HG02943 (cell line): Measurements from ENCODE around the gene YWHAB.

Experiments
- ATAC-seq: cut with Tn5 transposase; IDR thresholded peaks from one replicate; pipeline ENCODE4 v1.9.1; 2021; ENCODE audit warnings: mild to moderate bottlenecking, low read depth, moderate library complexity; ENCODE audit not compliant: unreplicated experiment

The YWHAB gene

DNA sequence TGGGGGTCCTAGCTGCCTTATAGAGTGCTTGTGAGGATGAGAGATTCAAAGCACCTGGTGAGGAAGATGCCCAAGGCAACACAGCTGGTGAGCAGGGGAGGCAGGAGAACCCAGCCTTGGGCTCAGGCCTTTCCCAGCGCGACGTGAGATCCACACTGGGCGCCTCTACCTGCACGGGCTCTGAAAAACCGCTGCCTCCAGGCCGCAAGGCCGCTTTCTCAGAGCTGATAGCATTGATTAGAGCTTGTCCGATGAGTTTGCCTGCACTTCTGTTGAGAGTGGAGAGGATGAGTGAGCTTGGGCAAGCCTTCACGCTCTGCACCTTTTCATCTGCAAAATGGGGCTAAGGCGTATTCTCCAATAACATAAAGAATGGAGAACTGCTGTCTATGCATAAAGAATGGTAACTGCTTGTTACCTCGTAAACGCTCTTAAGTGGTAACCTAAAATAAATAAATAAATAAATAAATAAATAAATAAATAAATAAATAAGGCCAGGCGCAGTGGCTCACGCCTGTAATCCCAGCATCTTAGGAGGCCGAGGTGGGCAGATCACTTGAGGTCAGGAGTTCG lies 25.3 kb downstream of the YWHAB start:
- no peak for ATAC-seq

DNA sequence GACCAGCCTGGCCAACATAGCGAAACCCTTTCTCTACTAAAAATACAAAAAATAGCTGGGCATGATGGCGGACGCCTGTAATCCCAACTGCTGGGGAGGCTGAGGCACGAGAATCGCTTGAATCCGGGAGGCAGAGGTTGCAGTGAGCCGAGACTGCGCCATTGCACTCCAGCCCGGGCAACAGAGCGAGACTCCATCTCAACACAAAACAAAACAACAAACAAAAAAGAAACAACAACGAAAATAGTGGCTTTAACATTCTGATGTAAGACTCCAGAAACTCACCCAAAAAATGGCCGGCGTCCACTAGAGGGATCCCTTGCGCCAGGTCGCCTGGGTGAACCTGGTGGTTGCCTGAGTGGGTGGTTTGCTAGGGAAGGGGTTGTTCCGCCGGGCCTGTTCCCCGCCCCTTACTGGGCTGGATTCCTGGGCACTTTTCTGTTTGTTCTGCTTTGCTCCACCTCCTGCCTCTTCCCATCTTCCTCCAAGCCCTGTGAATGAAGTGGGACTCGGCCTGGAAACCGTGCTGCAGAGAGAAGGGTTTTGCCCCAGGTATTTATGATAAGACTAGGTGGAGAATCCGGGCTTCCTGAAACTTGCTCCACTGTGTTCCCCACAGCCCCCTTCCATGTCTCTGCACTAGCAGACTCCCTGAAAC lies 25.9 kb downstream of the YWHAB start:
- no peak for ATAC-seq

DNA sequence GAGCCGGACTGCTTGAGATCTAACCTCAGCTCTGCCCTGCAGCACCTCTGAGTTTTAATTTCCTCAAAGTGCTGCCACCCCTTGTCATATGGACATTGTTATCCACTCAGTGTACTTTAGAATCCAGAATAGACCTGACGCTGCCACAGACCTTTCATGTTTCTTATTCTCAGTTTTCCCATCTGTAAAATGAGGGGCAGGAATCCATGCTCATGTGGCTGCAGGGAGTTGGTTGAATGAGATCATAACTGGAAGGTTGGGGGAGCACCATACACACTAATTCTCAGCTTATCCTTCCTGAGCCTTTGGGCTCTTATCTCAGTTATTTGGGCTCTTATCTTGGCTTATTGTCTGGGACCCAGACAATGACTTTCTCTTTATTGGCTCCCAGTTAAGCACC lies 26.7 kb downstream of the YWHAB start:
- ATAC-seq: no peak

DNA sequence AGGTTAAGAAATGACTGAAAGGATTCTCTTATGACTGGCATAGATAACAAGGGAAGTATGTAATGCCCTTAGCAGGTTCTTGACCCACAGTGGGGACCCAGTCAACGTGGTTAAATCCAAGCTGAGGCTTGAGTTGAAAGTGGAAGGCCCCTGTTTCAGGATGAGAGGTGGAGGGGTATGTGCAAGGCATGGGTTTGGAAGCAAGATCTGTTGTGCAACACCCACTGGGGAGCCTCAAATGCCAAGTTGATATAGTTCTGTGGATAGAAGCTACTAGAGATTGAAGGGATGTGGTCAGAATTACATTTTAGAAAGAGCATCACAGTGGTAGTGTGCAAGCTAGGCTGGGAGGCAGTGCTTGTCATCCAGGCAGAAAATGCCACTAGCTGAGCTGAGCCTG lies 29.4 kb downstream of the YWHAB start:
- ATAC-seq: no peak

DNA sequence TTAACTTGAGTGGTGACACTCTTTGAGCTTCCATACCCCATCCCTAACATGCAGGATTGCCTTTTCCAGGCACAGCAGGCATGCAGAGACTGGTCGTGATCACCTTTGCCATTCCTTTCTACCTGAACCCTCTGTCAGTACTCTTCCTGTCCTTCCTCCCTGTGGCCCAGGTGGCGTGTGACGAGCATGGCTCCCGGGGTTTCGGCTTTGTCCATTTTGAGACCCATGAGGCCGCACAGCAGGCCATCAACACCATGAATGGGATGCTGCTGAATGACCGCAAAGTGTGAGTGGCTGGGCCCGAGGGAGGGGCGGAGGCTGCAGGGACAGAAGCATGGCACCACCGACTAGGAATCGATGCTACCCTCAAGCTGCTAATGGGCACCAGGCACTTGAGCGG lies 31.1 kb downstream of the YWHAB start:
- no peak for ATAC-seq

DNA sequence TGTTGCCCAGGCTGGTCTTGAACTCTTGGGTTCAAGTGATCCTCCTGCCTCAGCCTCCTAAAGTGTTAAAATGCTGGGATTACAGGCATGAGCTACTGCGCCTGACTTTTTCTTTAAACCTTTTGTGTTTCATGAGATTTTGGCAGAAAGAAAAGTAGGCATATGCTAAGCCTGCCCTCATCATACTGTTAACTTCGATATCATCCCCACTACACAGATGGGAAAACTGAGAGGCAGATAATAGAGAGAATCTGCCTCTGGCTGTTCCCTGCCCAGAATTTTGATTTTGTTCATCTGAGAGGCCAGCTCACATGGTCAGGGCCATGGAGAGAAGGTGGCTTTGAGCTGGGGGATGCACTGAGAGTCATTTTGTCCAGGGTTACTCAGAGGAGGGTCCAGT lies 31.9 kb downstream of the YWHAB start:
- no peak for ATAC-seq

DNA sequence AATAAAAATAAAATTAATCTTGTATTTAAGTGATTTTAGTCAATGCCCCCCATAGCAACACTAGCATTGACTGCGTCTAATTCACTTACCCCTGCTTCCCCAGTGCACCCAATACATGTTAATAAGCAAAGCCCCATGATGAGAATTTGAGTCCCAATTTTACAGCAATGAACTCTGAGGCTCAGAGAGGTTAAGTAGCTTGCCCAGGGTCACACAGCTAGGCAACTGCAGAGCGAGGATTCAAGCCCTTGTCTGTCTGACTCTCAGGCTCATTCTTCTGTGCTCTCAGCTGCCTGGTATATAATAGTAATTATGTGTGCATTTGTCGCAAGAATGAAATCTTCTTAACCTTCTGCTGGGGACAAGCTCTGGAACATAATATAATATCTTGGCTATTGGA lies 32.8 kb downstream of the YWHAB start:
- ATAC-seq: no peak

DNA sequence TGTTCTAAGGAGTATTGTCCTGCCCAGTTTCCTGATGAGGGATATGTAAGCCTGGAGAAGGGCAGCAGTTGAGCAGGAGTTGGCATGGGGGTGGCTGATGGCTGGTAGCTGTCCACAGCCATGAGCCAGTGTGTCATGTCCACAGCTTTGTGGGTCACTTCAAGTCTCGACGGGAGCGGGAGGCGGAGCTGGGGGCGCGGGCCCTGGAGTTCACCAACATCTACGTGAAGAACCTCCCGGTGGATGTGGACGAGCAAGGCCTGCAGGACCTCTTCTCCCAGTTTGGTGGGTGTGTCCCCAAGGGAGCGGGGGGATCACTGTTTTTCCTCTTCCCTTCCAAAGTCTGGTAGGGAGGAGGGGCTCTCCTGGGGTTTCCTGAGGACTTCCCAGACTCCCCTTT lies 33.3 kb downstream of the YWHAB start:
- ATAC-seq: no peak

DNA sequence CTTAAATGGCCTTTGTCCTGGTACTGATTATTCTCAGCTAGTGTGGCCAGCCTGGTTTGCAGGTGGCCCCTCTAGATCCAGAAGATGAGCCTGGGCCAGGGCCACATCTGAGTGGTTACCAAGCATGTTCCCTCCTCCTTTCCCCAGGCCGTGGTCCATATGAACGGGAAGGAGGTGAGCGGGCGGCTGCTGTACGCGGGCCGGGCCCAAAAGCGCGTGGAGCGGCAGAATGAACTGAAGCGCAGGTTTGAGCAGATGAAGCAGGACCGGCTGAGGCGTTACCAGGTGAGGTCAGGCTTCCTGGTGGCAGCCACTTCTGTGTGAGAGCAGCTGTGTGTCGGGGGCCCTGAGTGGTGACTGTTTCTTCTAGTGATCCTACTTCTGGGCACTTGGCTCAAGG lies 35.9 kb downstream of the YWHAB start:
- ATAC-seq: no peak

DNA sequence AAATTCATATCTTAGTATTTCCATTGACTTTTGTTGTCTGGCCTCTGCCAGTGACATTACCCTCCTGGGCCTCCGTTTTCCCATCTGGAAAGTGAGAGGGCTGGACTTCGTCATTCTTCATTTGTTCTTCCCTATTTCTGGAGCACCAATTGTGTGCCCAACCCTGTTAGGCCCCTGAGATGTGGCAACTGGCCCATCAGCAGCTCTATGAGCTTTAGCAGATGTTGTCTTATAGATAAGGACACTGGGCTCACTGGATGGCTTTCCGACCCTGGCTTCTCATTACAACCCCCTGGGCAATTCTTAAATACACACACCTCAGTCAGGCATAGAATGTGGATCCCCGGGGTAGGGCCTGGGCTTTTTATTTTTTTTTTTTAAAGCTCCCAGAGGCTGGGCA lies 39.0 kb downstream of the YWHAB start:
- no peak for ATAC-seq

DNA sequence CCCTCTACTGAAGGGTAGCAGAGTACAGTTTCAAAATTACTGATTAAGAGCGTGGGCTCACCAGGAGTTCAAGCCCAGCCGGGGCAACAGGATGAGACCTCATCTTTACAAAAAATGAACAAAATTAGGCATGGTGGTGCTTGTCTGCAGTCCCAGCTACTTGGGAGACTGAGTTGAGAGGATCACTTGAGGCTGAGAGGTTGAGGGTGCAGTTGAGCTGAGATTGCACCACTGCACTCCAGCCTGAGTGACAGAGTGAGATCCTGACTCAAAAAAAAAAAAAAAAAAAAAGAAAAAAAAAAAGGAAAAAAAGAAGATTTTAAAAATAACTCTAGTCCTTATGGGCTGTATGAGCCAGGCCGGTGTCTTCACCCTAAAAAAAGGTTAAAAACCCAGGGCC lies 43.1 kb downstream of the YWHAB start:
- no peak for ATAC-seq

DNA sequence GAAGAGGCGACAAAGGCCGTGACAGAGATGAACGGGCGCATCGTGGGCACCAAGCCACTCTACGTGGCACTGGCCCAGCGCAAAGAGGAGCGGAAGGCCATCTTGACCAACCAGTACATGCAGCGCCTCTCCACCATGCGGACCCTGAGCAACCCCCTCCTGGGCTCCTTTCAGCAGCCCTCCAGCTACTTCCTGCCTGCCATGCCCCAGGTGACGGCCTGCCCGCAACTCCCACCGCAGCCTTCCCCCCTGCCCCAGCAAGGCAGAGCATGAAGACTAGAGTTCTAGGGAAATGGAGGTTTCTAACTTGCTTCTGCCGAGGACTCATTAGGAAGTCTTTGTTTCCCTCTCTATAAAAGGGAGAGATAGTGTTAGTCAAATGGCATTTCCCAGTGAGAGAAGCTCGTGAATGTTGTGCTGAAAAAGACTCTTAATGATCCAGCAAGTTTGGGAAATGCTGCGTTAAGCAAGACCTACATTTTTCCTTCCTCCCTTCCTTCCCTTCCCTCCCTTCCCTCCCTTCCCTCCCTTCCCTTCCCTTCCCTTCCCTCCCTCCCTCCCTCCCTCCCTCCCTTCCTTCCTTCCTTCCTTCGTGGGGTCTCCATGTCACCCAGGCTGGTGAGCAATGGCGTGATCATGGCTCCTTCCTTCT lies 45.1 kb downstream of the YWHAB start:
- no peak for ATAC-seq

DNA sequence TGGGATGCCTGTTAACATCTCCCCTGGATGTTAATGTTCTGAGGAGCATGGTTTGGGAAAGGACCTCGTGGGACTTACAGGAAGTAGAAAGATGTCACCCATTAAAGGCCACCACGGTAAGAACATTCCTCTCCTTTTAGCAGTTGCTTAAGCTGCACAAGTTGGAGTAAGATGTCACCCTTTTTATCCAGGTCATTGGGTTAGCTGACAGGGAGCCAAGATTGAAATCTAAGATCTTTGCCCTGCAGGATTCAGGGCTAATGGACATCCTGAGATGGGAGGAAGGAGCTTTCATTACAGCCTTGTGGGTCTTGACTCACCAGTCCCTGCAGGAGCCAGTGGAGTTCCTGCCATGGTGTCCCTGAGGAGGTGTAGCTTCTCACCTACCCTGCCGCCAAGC lies 46.4 kb downstream of the YWHAB start:
- no peak for ATAC-seq

DNA sequence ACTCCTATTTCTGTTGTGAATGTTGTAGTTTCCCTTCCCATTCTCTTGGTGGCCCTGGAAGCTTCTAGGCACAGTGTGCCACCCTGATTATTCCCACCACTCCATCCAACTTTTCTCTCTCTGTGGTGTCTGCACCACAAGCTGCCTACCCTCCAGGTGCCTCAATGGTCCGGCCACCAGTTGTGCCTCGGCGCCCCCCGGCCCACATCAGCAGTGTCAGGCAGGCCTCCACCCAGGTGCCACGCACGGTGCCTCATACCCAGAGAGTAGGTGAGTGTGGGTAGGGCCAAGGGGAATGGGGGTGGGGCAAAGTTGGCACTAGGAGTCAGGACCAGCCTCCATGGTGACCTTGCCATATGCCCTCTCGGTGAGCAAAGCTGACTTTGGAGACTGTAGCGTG lies 47.4 kb downstream of the YWHAB start:
- no peak for ATAC-seq

DNA sequence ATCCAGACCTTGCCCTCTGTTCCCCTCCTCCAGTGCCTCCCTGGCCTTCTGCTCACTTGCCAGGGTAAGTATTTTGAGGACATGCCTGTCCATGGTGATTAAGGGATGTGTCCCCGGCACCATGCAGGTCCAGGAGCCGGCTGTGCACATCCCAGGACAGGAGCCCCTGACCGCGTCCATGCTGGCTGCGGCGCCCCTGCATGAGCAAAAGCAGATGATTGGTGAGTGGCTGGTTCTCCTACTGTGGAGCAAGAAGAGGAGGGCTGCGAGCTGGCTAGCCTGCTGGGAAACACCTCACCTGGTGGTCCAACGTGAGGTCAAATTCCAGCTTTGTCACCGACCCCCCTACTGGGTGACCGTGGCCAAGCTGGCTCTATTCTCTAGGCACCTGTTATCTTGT lies 51.0 kb downstream of the YWHAB start:
- ATAC-seq: no peak

DNA sequence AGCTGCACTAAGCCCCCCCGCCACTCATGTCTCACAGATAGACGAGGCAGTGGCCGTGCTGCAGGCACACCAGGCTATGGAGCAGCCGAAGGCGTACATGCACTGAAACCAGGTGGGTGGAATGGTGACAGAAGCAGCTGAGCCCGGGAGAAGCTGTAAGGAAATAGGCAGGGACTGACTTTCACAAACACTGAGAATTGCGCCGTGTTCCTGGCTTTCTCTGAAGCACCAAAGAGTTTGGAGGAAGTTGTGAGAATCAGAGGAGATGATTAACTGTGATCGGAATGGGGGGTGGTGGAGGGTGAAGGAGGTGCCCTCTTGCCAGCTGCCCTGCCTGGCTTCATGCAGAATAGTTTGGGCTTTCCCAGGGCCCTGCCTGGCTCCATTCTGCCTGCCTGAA lies 53.1 kb downstream of the YWHAB start:
- no peak for ATAC-seq

DNA sequence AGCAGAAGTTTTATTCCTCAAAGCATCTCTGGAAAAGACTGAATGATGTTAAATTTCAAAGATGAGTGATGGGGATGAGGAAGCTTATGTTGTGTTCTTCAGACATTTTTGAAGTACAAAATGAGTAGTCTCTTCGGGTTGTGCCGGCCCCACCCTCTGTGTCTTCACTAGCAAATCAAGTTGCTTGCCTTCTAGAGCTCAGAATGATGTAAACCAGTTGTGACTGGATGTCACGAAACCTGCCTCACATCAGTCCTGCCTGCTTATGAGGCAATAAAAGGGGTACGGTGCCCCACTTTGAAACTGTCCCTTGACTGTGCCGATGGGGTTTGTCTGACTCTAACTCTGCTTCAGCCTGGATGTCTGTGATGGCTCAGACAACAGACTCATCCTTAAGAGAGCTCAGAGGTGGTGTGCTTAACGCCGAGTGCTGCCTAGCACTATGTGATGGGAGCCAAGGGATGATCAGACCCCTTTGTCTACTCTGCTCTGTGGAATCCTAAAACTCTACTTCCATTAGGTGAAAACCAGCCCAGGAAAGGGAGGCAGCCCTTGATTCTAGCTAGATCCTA lies 55.7 kb downstream of the YWHAB start:
- ATAC-seq: no peak

DNA sequence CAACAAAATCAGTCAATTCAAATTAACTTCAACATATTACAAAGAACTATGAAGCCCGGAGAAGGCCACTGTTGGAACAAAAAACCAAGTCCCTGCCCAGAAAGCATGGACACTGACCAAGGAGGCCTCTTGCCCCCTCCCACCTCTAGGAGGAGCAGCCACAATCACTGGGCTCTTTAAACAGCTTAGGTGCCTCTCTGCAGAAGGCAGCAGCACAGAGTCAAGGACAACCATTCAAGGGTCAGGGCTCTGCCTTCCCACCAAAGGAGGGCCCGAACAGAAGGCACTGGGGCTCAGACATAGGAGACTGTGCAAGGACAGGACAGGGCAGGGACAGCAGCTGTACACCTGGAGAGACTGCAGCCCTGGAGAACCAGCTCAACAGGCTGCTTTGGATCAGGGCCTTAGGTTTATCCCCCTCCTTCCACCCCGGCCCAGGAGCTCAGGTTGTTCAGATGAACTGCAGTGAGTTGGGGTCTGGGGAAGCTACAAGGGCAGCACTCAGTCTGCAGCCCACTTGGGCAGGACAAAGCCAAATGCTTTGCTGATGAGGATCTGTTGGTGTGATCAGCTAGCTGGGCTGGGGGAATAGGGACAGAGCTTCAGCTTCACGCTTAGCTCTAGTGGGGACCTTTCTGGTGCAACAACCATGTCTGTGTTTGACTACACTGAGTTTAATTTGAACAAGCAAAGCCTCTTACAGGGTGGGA lies 56.9 kb downstream of the YWHAB start:
- ATAC-seq: no peak

DNA sequence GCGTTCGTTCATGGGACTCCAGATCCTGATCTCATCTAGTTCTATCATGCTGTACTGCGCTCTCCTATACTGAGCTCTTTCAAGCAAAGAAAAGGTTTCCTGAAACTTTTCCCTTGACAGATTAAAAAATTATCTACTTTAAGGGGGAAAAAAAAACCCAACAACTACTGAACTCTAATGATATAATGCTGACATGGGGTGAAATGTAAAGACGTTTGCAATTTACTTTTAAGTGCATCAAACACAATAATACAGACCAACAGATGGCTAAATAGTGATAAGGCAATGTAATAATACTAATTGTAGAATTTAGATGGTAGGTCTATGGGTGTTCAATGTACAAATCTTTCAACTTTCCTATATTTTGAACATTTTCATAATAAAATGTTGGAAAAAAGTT lies 58.3 kb downstream of the YWHAB start:
- ATAC-seq: no peak

DNA sequence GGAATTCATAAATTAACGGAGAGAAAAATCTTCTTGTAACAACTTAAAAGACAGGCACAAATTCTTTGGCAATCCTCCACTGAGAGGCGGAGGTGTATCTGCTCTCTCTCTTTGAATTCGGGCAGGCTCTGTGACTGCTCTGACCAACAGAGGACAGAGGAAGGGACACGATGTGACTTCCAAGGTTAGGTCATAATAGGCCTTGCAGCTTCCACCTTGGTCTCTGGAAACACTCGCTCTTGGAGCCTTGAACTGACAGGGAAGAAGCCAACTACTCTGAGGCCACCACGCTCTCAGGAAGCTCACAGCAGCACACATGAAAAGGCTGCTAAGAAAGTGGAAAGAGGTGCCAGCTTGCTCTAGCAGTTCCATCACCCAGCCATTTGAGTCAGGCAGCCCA lies 59.8 kb downstream of the YWHAB start:
- ATAC-seq: no peak

DNA sequence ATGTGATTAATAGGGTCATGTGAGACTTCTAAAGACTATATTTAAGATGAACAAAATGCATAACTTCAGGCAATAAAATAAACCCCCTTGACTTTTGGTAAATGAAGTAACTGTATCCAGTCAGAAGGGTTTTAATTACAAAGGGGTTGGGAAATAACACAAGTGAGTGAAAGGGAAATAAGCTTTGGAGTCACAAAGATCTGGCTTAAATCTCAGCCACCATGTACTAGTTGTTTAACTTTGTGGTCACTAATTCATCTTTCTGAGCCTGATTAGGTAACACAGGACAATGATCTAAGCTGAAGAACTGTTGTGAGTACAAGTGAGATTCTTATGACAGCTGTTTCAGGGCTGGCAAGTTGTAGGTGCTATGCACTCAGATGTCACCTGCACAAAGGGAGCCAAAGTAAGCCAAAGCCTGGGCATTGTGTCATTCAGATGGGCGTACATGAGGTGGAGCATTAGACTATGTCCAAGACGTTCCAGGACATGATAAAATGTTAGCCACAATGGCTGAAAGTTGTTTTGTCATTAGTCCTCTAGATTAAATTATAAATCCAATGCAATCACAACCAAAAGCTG lies 60.9 kb downstream of the YWHAB start:
- ATAC-seq: no peak
